DND-41 (cell line): ENCODE measurements around the gene ATP2A2.

Experiments
- CTCF ChIP-seq: IDR thresholded peaks from 2 replicates; pipeline ENCODE4 v1.5.1; 2012; ENCODE audit warnings: borderline replicate concordance, low read length, moderate library complexity, mild to moderate bottlenecking; ENCODE audit not compliant: poor library complexity, severe bottlenecking; ENCODE audit errors: extremely low read depth
- EZH2 ChIP-seq: IDR thresholded peaks from 3 replicates; pipeline ENCODE4 v1.6.1; 2012; ENCODE audit warnings: borderline replicate concordance, low read depth, mild to moderate bottlenecking, moderate library complexity, low read length, inconsistent platforms; ENCODE audit not compliant: severe bottlenecking

- TF ChIP-seq CTCF (no peak), EZH2 (no peak)
Observed at GRCh38 chr12:110234331-110234751, 46.7 kb upstream of the ATP2A2 start.
